Vagina (tissue), 2 donors: Measurements from ENCODE around the gene TTC9.

Experiments
- CTCF ChIP-seq, 3 experiments: fragments of 450-650 bp in 2 of 3; fragments of 200-600 bp in 1 of 3; sonication (generic) in 1 of 3; IDR thresholded peaks; one replicate each; pipeline ENCODE4 v1.5.1; 2017 to 2019; ENCODE audit warnings: antibody characterized with exemption in 3 of 3, mild to moderate bottlenecking in 2 of 3, moderate library complexity in 2 of 3
- POLR2A ChIP-seq, 2 donors: fragments of 450-650 bp; IDR thresholded peaks; one replicate each; pipeline ENCODE4 v1.6.1; 2017; ENCODE audit warnings: antibody characterized with exemption in 2 of 2, mild to moderate bottlenecking in 2 of 2, moderate library complexity in 2 of 2
- POLR2AphosphoS5 ChIP-seq, 2 donors: sonication (generic); formaldehyde crosslinking; IDR thresholded peaks; one replicate each; pipeline ENCODE4 v1.9.0; 2017; ENCODE audit warnings: antibody characterized with exemption in 2 of 2, mild to moderate bottlenecking in 2 of 2, low read depth in 1 of 2; ENCODE audit not compliant: insufficient read depth in 1 of 2

- TF ChIP-seq CTCF (IDR thresholded peaks at IDR 0.05): no peak
- no peak for TF ChIP-seq POLR2A (IDR thresholded peaks at IDR 0.05)
- TF ChIP-seq POLR2AphosphoS5 (IDR thresholded peaks at IDR 0.05; ENCODE audit: insufficient read depth in 1 of 2, low read depth in 1 of 2): peak; percentile 18 to 93
Measured at GRCh38 chr14:70600382-70601157, 41.1 kb upstream of the TTC9 start, which contains the start of gene MED6.
